ENCODE measurements around the gene TNNT1.
"Not testable (repeated sequence)": the region's sequence is repeated elsewhere in the genome, so short reads cannot be mapped to it uniquely, and the experiment has no call there.

The TNNT1 gene

GRCh38 chr19:55136399-55137102 lies 12.5 kb downstream of the TNNT1 start:
- no peak for DNase-seq

GRCh38 chr19:55134736-55135135 lies 14.3 kb downstream of the TNNT1 start:
- no peak for DNase-seq

- no peak for DNase-seq
Observed at GRCh38 chr19:55133639-55134444, 15.2 kb downstream of the TNNT1 start.

- no peak for DNase-seq
Observed at GRCh38 chr19:55132453-55133129, 16.4 kb downstream of the TNNT1 start.

- DNase-seq = no peak
Observed at GRCh38 chr19:55131421-55131820, 17.6 kb downstream of the TNNT1 start.

GRCh38 chr19:55119053-55119452 lies 30.0 kb downstream of the TNNT1 start:
- no peak for DNase-seq

- DNase-seq = peak; percentile 95
Observed at GRCh38 chr19:55118401-55118991, 30.5 kb downstream of the TNNT1 start.

GRCh38 chr19:55117663-55118391 lies 31.2 kb downstream of the TNNT1 start:
- DNase-seq = peak; percentile 99

GRCh38 chr19:55116859-55117662 lies 31.9 kb downstream of the TNNT1 start, which contains the start of gene PPP1R12C:
TSS of gene PPP1R12C (minus strand) at chr19:55117637. CDS start at chr19:55117543, 94 bp downstream.
- no peak for DNase-seq

- DNase-seq = peak; percentile 52
Observed at GRCh38 chr19:55116232-55116858, 32.7 kb downstream of the TNNT1 start.

- no peak for DNase-seq
Observed at GRCh38 chr19:55115446-55116065, 33.5 kb downstream of the TNNT1 start.

- DNase-seq = no peak
Observed at GRCh38 chr19:55114566-55115145, 34.4 kb downstream of the TNNT1 start.

GRCh38 chr19:55113570-55114039 lies 35.4 kb downstream of the TNNT1 start:
- peak; percentile 96 for DNase-seq

- DNase-seq = no peak
Observed at GRCh38 chr19:55112777-55113569, 36.0 kb downstream of the TNNT1 start.

- no peak for DNase-seq
Observed at GRCh38 chr19:55112246-55112776, 36.7 kb downstream of the TNNT1 start.

- DNase-seq = no peak
Observed at GRCh38 chr19:55111238-55111831, 37.7 kb downstream of the TNNT1 start.

- DNase-seq = no peak
Observed at GRCh38 chr19:55109527-55110291, 39.3 kb downstream of the TNNT1 start.

- DNase-seq = not testable (repeated sequence)
Observed at GRCh38 chr19:55107252-55107651, 41.8 kb downstream of the TNNT1 start.

Measured in eye (tissue), 1 donor.